AG09309 (cell line): ENCODE measurements around the gene GRIK4.

Experiments
- DNase-seq: peaks from one replicate; pipeline ENCODE4 v3.0.0-alpha.2; 2010; ENCODE audit warnings: low read depth
- H3K4me3 ChIP-seq: 2 replicates; pipeline ENCODE4 v1.5.1; 2011; ENCODE audit warnings: mild to moderate bottlenecking, low read depth, low read length, moderate library complexity; ENCODE audit not compliant: control insufficient read depth
- CTCF ChIP-seq: IDR thresholded peaks from 2 replicates; pipeline ENCODE4 v1.5.1; 2011; ENCODE audit warnings: mild to moderate bottlenecking, low read depth, low read length, inconsistent platforms; ENCODE audit not compliant: insufficient read depth, control insufficient read depth; ENCODE audit errors: missing control alignments

Gene GRIK4

GRCh38 chr11:120808616-120809050 is 297.1 kb downstream of the GRIK4 start:
- H3K4me3 ChIP-seq, result no peak overlapping the region
- no peak for TF ChIP-seq CTCF
- DNase-seq, result no peak

- no peak for DNase-seq
- no peak for TF ChIP-seq CTCF
- no peak overlapping the region for H3K4me3 ChIP-seq
Observed at GRCh38 chr11:120810251-120810650, 298.7 kb downstream of the GRIK4 start.

GRCh38 chr11:120811199-120811598 is 299.7 kb downstream of the GRIK4 start:
- TF ChIP-seq CTCF, result no peak

GRCh38 chr11:120811731-120812130 is 300.2 kb downstream of the GRIK4 start:
- DNase-seq, result no peak
- no peak for TF ChIP-seq CTCF
- no peak overlapping the region for H3K4me3 ChIP-seq

More at GRCh38 chr11:120811199-120811598, 299.7 kb downstream of the GRIK4 start:
- DNase-seq, result no peak
- H3K4me3 ChIP-seq, result no peak overlapping the region

GRCh38 chr11:120814531-120815318 is 303.2 kb downstream of the GRIK4 start:
- no peak for TF ChIP-seq CTCF
- no peak overlapping the region for H3K4me3 ChIP-seq
- no peak for DNase-seq

- TF ChIP-seq CTCF, result no peak
- DNase-seq, result no peak
- no peak overlapping the region for H3K4me3 ChIP-seq
Observed at GRCh38 chr11:120815319-120816100, 304.0 kb downstream of the GRIK4 start.
